Measurements from ENCODE around the gene HTN1.
"Not testable (repeated sequence)": the region's sequence is repeated elsewhere in the genome, so short reads cannot be mapped to it uniquely, and the experiment has no call there.

Gene HTN1

GRCh38 chr4:70050138-70050537 lies at the start of gene HTN1:
Gene HTN1, plus strand, starts transcription at chr4:70050438. Its CDS starts 2,639 bp downstream, at chr4:70053077.
- DNase-seq, result not testable (repeated sequence)

GRCh38 chr4:70000711-70001110 lies 49.5 kb upstream of the HTN1 start:
- no peak for DNase-seq

GRCh38 chr4:70002507-70002906 lies 47.7 kb upstream of the HTN1 start:
- DNase-seq, result no peak

- DNase-seq, result no peak
These were observed 41.5 kb upstream of the HTN1 start for GRCh38 chr4:70008771-70009170.

- DNase-seq, result not testable (repeated sequence)
These were observed 31.2 kb upstream of the HTN1 start for GRCh38 chr4:70019006-70019405.

- DNase-seq, result no peak
These were observed 27.0 kb upstream of the HTN1 start for GRCh38 chr4:70023218-70023617.

- DNase-seq, result no peak
These were observed 23.2 kb upstream of the HTN1 start for GRCh38 chr4:70027011-70027410.

- not testable (repeated sequence) for DNase-seq
These were observed 22.1 kb upstream of the HTN1 start, which contains the start of gene HTN3 for GRCh38 chr4:70028159-70028558. Gene HTN3, plus strand, starts transcription at chr4:70028459. Its CDS starts 2,282 bp downstream, at chr4:70030741.

- DNase-seq, result not testable (repeated sequence)
These were observed 12.7 kb upstream of the HTN1 start for GRCh38 chr4:70037559-70037958.

- not testable (repeated sequence) for DNase-seq
These were observed 10.3 kb upstream of the HTN1 start for GRCh38 chr4:70039928-70040327.

GRCh38 chr4:70041652-70042286 lies 8.5 kb upstream of the HTN1 start:
- no peak for DNase-seq

- not testable (repeated sequence) for DNase-seq
These were observed 6.3 kb downstream of the HTN1 start for GRCh38 chr4:70056534-70056933.

- no peak for DNase-seq
These were observed 7.4 kb downstream of the HTN1 start for GRCh38 chr4:70057651-70058050.

- no peak for DNase-seq
These were observed 8.9 kb downstream of the HTN1 start for GRCh38 chr4:70059149-70059548.

GRCh38 chr4:70062000-70062399 lies 11.8 kb downstream of the HTN1 start:
- no peak for DNase-seq

GRCh38 chr4:70080205-70080604 lies 30.0 kb downstream of the HTN1 start:
- no peak for DNase-seq

- no peak for DNase-seq
These were observed 49.0 kb downstream of the HTN1 start for GRCh38 chr4:70099206-70099605.

Measured in activated CD8-positive, alpha-beta memory T cell treated with anti-CD3 and anti-CD28 coated beads, Interleukin-2, amount 50 U/mL, for 48 hours (primary cell).